Nephron progenitor cell (in vitro differentiated cells): ENCODE data around the gene DHX58.

Source experiments
- DNase-seq: peaks from one replicate; pipeline ENCODE4 v3.0.0; 2021
- H3K27ac Mint-ChIP-seq: 2 replicates; pipeline ENCODE4 v1.8.0; 2021; ENCODE audit warnings: mild to moderate bottlenecking, moderate library complexity, mixed read lengths
- H3K27me3 Mint-ChIP-seq: 2 replicates; pipeline ENCODE4 v1.8.0; 2021; ENCODE audit warnings: mild to moderate bottlenecking, low read depth, mixed read lengths; ENCODE audit not compliant: poor library complexity
- H3K36me3 Mint-ChIP-seq: 2 replicates; pipeline ENCODE4 v1.8.0; 2021; ENCODE audit warnings: low read depth, mixed read lengths
- H3K4me1 Mint-ChIP-seq: 2 replicates; pipeline ENCODE4 v1.8.0; 2021; ENCODE audit warnings: mixed read lengths
- H3K4me3 Mint-ChIP-seq: 2 replicates; pipeline ENCODE4 v1.8.0; 2021; ENCODE audit warnings: mild to moderate bottlenecking, moderate library complexity, mixed read lengths
- H3K9me3 Mint-ChIP-seq: 2 replicates; pipeline ENCODE4 v1.8.0; 2021; ENCODE audit warnings: mild to moderate bottlenecking, moderate library complexity, mixed read lengths
- CTCF ChIP-seq: fragments of 200-600 bp; sonication (generic); IDR thresholded peaks from 2 replicates; pipeline ENCODE4 v1.5.0; 2021; ENCODE audit warnings: antibody characterized with exemption

Gene DHX58

GRCh38 chr17:42068979-42069378, 43.5 kb downstream of the DHX58 start:
- no peaks in the 10 kb centered on the region for H3K36me3 Mint-ChIP-seq
- H3K9me3 Mint-ChIP-seq: no peaks in the 10 kb centered on the region
- no peak for TF ChIP-seq CTCF
- H3K4me1 Mint-ChIP-seq: peaks cover 28% of the 10 kb centered on the region
- no peak overlapping the region for H3K4me3 Mint-ChIP-seq
- DNase-seq: no peak
- peaks cover 44% of the 10 kb centered on the region for H3K27me3 Mint-ChIP-seq
- H3K27ac Mint-ChIP-seq: no peak overlapping the region

GRCh38 chr17:42067371-42068091, 45.0 kb downstream of the DHX58 start:
- no peaks in the 10 kb centered on the region for H3K9me3 Mint-ChIP-seq
- DNase-seq: peak; percentile 88
- no peak overlapping the region for H3K4me3 Mint-ChIP-seq
- TF ChIP-seq CTCF: peak; percentile 91
- H3K4me1 Mint-ChIP-seq: peaks cover 43% of the 10 kb centered on the region
- H3K27ac Mint-ChIP-seq: no peak overlapping the region
- peaks cover 37% of the 10 kb centered on the region for H3K27me3 Mint-ChIP-seq
- H3K36me3 Mint-ChIP-seq: no peaks in the 10 kb centered on the region

GRCh38 chr17:42065201-42065600, 47.3 kb downstream of the DHX58 start:
- H3K4me3 Mint-ChIP-seq: no peak overlapping the region
- no peak overlapping the region for H3K27ac Mint-ChIP-seq
- no peak for DNase-seq
- peaks cover 60% of the 10 kb centered on the region for H3K4me1 Mint-ChIP-seq
- peaks cover 18% of the 10 kb centered on the region for H3K27me3 Mint-ChIP-seq
- no peaks in the 10 kb centered on the region for H3K36me3 Mint-ChIP-seq
- no peaks in the 10 kb centered on the region for H3K9me3 Mint-ChIP-seq
- TF ChIP-seq CTCF: no peak

- Mint-ChIP-seq H3K4me3 (no peak overlapping the region), H3K9me3 (no peaks in the 10 kb centered on the region), H3K27ac (no peak overlapping the region), H3K36me3 (no peaks in the 10 kb centered on the region), H3K27me3 (peaks cover 14% of the 10 kb centered on the region), H3K4me1 (peaks cover 68% of the 10 kb centered on the region)
- no peak for TF ChIP-seq CTCF
- DNase-seq: no peak
These were observed 49.8 kb downstream of the DHX58 start for GRCh38 chr17:42062681-42063080.

- Mint-ChIP-seq H3K27ac (no peak overlapping the region), H3K4me3 (peak overlapping the region; percentile 40), H3K36me3 (no peaks in the 10 kb centered on the region), H3K4me1 (peaks cover 69% of the 10 kb centered on the region), H3K27me3 (peaks cover 14% of the 10 kb centered on the region), H3K9me3 (no peaks in the 10 kb centered on the region)
- TF ChIP-seq CTCF: no peak
- no peak for DNase-seq
These were observed 50.6 kb downstream of the DHX58 start for GRCh38 chr17:42061646-42062487.
